H1 (cell line): Measurements from ENCODE around the gene MXRA7. TPM values are rescaled to one million over a fixed set of nuclear protein-coding genes. Genes with fewer than 3 reads are reported as not detected.

Source experiments
- CTCF ChIA-PET: fragments of 300-600 bp; sonication (Branson Sonifier 250); formaldehyde crosslinking; loops from one replicate; lab custom pipeline; 2021; ENCODE audit not compliant: partially characterized antibody; lab: Charles Lee
- POLR2A ChIA-PET: fragments of 300-600 bp; sonication (Branson Sonifier 250); formaldehyde crosslinking; loops from one replicate; lab custom pipeline; 2021; ENCODE audit warnings: inconsistent platforms; ENCODE audit not compliant: partially characterized antibody; lab: Charles Lee
- DNase-seq, 2 experiments: peaks; one replicate each; pipeline versions ENCODE4 v3.0.0 to v3.0.0-alpha.2; 2010 to 2022; ENCODE audit warnings: low spot score in 2 of 2, low read depth in 1 of 2, mixed read lengths in 1 of 2
- FAIRE-seq: peaks from 2 replicates; lab custom pipeline; 2011; peaks lifted over from hg19 to GRCh38; lab: Jason Lieb, UNC
- H2AFZ ChIP-seq: 2 replicates; pipeline ENCODE4 v1.8.1; 2012; ENCODE audit warnings: low read length, inconsistent platforms
- H2AK5ac ChIP-seq: 2 replicates; pipeline ENCODE4 v1.6.1; 2013; ENCODE audit warnings: low read depth, low read length
- H2BK120ac ChIP-seq: replicated peaks from 2 replicates; pipeline ENCODE3; 2013; ENCODE audit warnings: low read depth, low read length, inconsistent platforms
- H2BK12ac ChIP-seq: 2 replicates; pipeline ENCODE4 v1.6.1; 2013; ENCODE audit warnings: low read depth, low read length
- H2BK15ac ChIP-seq: 2 replicates; pipeline ENCODE4 v1.6.1; 2013; ENCODE audit warnings: low read length
- H2BK20ac ChIP-seq: 2 replicates; pipeline ENCODE4 v1.6.1; 2013; ENCODE audit warnings: low read length
- H2BK5ac ChIP-seq: 2 replicates; pipeline ENCODE4 v1.6.1; 2013; ENCODE audit warnings: low read depth, low read length
- H3K14ac ChIP-seq: 2 replicates; pipeline ENCODE4 v1.6.1; 2013; ENCODE audit warnings: inconsistent platforms; ENCODE audit not compliant: insufficient read length
- H3K18ac ChIP-seq: 2 replicates; pipeline ENCODE4 v1.6.1; 2013; ENCODE audit warnings: low read length; ENCODE audit errors: extremely low read depth
- H3K23ac ChIP-seq: 2 replicates; pipeline ENCODE4 v1.6.1; 2013; ENCODE audit warnings: inconsistent platforms; ENCODE audit not compliant: insufficient read length
- H3K23me2 ChIP-seq: 2 replicates; pipeline ENCODE4 v1.6.1; 2013; ENCODE audit warnings: low read depth, low read length
- H3K27ac ChIP-seq: 2 replicates; pipeline ENCODE4 v1.6.1; 2011; ENCODE audit warnings: low read depth, low read length, inconsistent platforms
- H3K27me3 ChIP-seq, 4 experiments: replicated peaks in 1 of 4; 1 replicate in 1 of 4; 2 replicates in 3 of 4; pipeline versions ENCODE4 v1.6.1 to v1.8.1; 2011 to 2013; ENCODE audit warnings: low read length in 3 of 4, mild to moderate bottlenecking in 3 of 4, inconsistent platforms in 2 of 4, mixed read lengths in 2 of 4, moderate library complexity in 1 of 4; ENCODE audit not compliant: control insufficient read depth in 3 of 4, insufficient read depth in 3 of 4; ENCODE audit errors: extremely low read depth in 1 of 4
- H3K36me3 ChIP-seq, 4 experiments: 2 replicates each; pipeline versions ENCODE4 v1.6.1 to v1.8.1; 2011 to 2013; ENCODE audit warnings: mild to moderate bottlenecking in 4 of 4, low read length in 3 of 4, moderate library complexity in 2 of 4, control low read depth in 1 of 4, inconsistent platforms in 1 of 4; ENCODE audit not compliant: insufficient read depth in 4 of 4, control insufficient read depth in 2 of 4
- H3K4ac ChIP-seq: replicated peaks from 2 replicates; pipeline ENCODE3; 2013; ENCODE audit warnings: low read length, low read depth, mixed read lengths, inconsistent platforms; ENCODE audit not compliant: insufficient read length
- H3K4me1 ChIP-seq, 4 experiments: replicated peaks in 1 of 4; 1 replicate in 1 of 4; 2 replicates in 3 of 4; pipeline versions ENCODE4 v1.6.1 to v1.8.1; 2011 to 2013; ENCODE audit warnings: low read length in 3 of 4, inconsistent platforms in 2 of 4, mixed read lengths in 1 of 4; ENCODE audit not compliant: insufficient read depth in 4 of 4, control insufficient read depth in 3 of 4
- H3K4me2 ChIP-seq, 2 experiments: 2 replicates each; pipeline versions ENCODE4 v1.6.1 to v1.8.1; 2011 to 2013; ENCODE audit warnings: low read depth in 2 of 2, low read length in 2 of 2, control low read depth in 1 of 2, inconsistent platforms in 1 of 2, mild to moderate bottlenecking in 1 of 2; ENCODE audit not compliant: insufficient read depth in 1 of 2
- H3K4me3 ChIP-seq, 4 experiments: fragments of 200-600, 300-600 bp in 1 of 4; sonication (generic), shearing (Covaris generic), sonication (Bioruptor Twin) in 1 of 4; 2 replicates each; pipeline versions ENCODE4 v1.5.1 to v1.8.1; 2011 to 2016; ENCODE audit warnings: low read length in 4 of 4, low read depth in 3 of 4, control low read depth in 2 of 4, inconsistent platforms in 2 of 4, mild to moderate bottlenecking in 2 of 4, mixed read lengths in 1 of 4, moderate library complexity in 1 of 4; ENCODE audit not compliant: insufficient read depth in 2 of 4; ENCODE audit errors: extremely low read depth in 1 of 4
- H3K56ac ChIP-seq: replicated peaks from 2 replicates; pipeline ENCODE3; 2013; ENCODE audit warnings: low read depth, mild to moderate bottlenecking, mixed read lengths, low read length, inconsistent platforms; ENCODE audit not compliant: insufficient read length
- H3K79me1 ChIP-seq: 2 replicates; pipeline ENCODE4 v1.6.1; 2013; ENCODE audit warnings: low read depth, low read length, control low read depth
- H3K79me2 ChIP-seq, 2 experiments: 2 replicates each; pipeline versions ENCODE4 v1.6.1 to v1.8.1; 2012 to 2013; ENCODE audit warnings: low read length in 2 of 2, mild to moderate bottlenecking in 2 of 2, inconsistent platforms in 1 of 2; ENCODE audit not compliant: insufficient read depth in 2 of 2, control insufficient read depth in 1 of 2
- H3K9ac ChIP-seq, 4 experiments: replicated peaks in 1 of 4; 1 replicate in 1 of 4; 2 replicates in 3 of 4; pipeline versions ENCODE4 v1.6.1 to v1.8.1; 2011 to 2013; ENCODE audit warnings: low read depth in 3 of 4, low read length in 3 of 4, control low read depth in 2 of 4, mild to moderate bottlenecking in 2 of 4, moderate library complexity in 2 of 4, inconsistent platforms in 1 of 4; ENCODE audit errors: extremely low read depth in 1 of 4
- H3K9me3 ChIP-seq, 2 experiments: 2 replicates each; pipeline versions ENCODE4 v1.6.1 to v1.8.1; 2012 to 2013; ENCODE audit warnings: mild to moderate bottlenecking in 2 of 2, moderate library complexity in 2 of 2, control low read depth in 1 of 2, inconsistent platforms in 1 of 2, low read depth in 1 of 2, low read length in 1 of 2, mixed read lengths in 1 of 2; ENCODE audit not compliant: insufficient read depth in 2 of 2
- H4K20me1 ChIP-seq, 2 experiments: replicated peaks in 1 of 2; 2 replicates each; pipeline versions ENCODE3 to v1.8.1; 2011 to 2013; ENCODE audit warnings: inconsistent platforms in 2 of 2, low read length in 2 of 2, mild to moderate bottlenecking in 1 of 2; ENCODE audit not compliant: insufficient read depth in 2 of 2, control insufficient read depth in 1 of 2
- H4K5ac ChIP-seq: 2 replicates; pipeline ENCODE4 v1.6.1; 2013; ENCODE audit warnings: low read length, low read depth, mixed read lengths, inconsistent platforms; ENCODE audit not compliant: insufficient read length
- H4K8ac ChIP-seq: 2 replicates; pipeline ENCODE4 v1.8.0; 2013; ENCODE audit warnings: mild to moderate bottlenecking, moderate library complexity, low read length, inconsistent platforms; ENCODE audit not compliant: insufficient read depth; ENCODE audit errors: extremely low read depth
- H4K91ac ChIP-seq: replicated peaks from 2 replicates; pipeline ENCODE3; 2013; ENCODE audit warnings: low read length, mixed read lengths, inconsistent platforms; ENCODE audit not compliant: insufficient read length
- ASH2L ChIP-seq: fragments of 200-600, 300-600 bp; sonication (generic); IDR thresholded peaks from one replicate; pipeline ENCODE4 v1.7.1; 2017; ENCODE audit warnings: low read length
- CHD2 ChIP-seq: IDR thresholded peaks from 2 replicates; pipeline ENCODE4 v1.6.1; 2012; ENCODE audit warnings: low read length, improper control_type of control experiment
- MAFK ChIP-seq: IDR thresholded peaks from 2 replicates; pipeline ENCODE4 v1.6.1; 2012; ENCODE audit warnings: low read depth, mild to moderate bottlenecking, improper control_type of control experiment, low read length
- PHF8 ChIP-seq: fragments of 200-600 bp; sonication (generic); conservative IDR thresholded peaks from 2 replicates; pipeline ENCODE4 v1.7.1; 2012; ENCODE audit warnings: low read depth, mild to moderate bottlenecking, inconsistent platforms, low read length, moderate library complexity
- SP1 ChIP-seq: IDR thresholded peaks from 2 replicates; pipeline ENCODE4 v1.6.1; 2011; ENCODE audit warnings: low read depth, low read length
- SP2 ChIP-seq: IDR thresholded peaks from 2 replicates; pipeline ENCODE4 v1.6.1; 2012; ENCODE audit warnings: mild to moderate bottlenecking, low read length, inconsistent platforms
- SP4 ChIP-seq: IDR thresholded peaks from 2 replicates; pipeline ENCODE4 v1.6.1; 2012; ENCODE audit warnings: low read length, inconsistent platforms
- SUZ12 ChIP-seq: fragments of 200-600 bp; sonication (generic); IDR thresholded peaks from 2 replicates; pipeline ENCODE4 v1.6.1; 2012; ENCODE audit warnings: mild to moderate bottlenecking, inconsistent platforms, low read length, moderate library complexity, mixed read lengths
- TAF1 ChIP-seq: IDR thresholded peaks from 2 replicates; pipeline ENCODE4 v1.6.1; 2011; ENCODE audit warnings: mild to moderate bottlenecking, low read depth, low read length
- TBP ChIP-seq: IDR thresholded peaks from 2 replicates; pipeline ENCODE4 v1.6.1; 2011; ENCODE audit warnings: low read depth, low read length, improper control_type of control experiment
- WGBS, 2 experiments: shearing (Covaris generic) in 1 of 2; methylation state at CpG; one replicate each; pipeline versions ENCODE4 v1.1.6 to v1.1.7; 2013 to 2015; ENCODE audit warnings: low lambda C conversion rate in 2 of 2, mixed read lengths in 2 of 2, inconsistent platforms in 1 of 2, low coverage in 1 of 2, missing lambda C conversion rate in 1 of 2; ENCODE audit not compliant: insufficient replicate concordance in 2 of 2, insufficient coverage in 1 of 2, insufficient read length in 1 of 2; ENCODE audit errors: extremely low coverage in 1 of 2, missing lambda C conversion rate in 1 of 2; 5-methylcytosine and 5-hydroxymethylcytosine counted together
- polyA plus RNA-seq, 7 experiments: library from polyadenylated mRNA; depleted of rRNA in 3 of 7; stranded (reverse) in 5 of 7; unstranded in 2 of 7; fragments of >200 nt in 5 of 7; fragments of 200-250 nt in 2 of 7; gene quantifications; 1 replicate in 5 of 7; 2 replicates in 1 of 7; 4 replicates in 1 of 7; pipeline versions ENCODE4 v1.2.1 to v1.2.3, GENCODE V29; 2011 to 2013; ENCODE audit warnings: missing spikeins in 2 of 7, mixed read lengths in 2 of 7
- total RNA-seq: library from RNA; stranded (reverse); fragmentation: NEBNext Ultra II Directional; extraction: Animal tissue kit (Norgen Biotek cat#: 25700); gene quantifications from 2 replicates; pipeline ENCODE4 v1.2.1, GENCODE V29; 2021
- TF ChIP-seq, protein P1 (sequence below), 3 experiments: IDR thresholded peaks; 1 replicate in 2 of 3; 2 replicates in 1 of 3; pipeline versions ENCODE4 v1.5.1 to v1.6.1; 2011; ENCODE audit warnings: low read length in 3 of 3, mild to moderate bottlenecking in 3 of 3, inconsistent platforms in 2 of 3, low read depth in 1 of 3, moderate library complexity in 1 of 3; ENCODE audit not compliant: insufficient read depth in 1 of 3; ENCODE audit errors: control extremely low read depth in 1 of 3
- TF ChIP-seq, protein P2 (sequence below): IDR thresholded peaks from 2 replicates; pipeline ENCODE4 v1.6.1; 2011; ENCODE audit warnings: low read length, improper control_type of control experiment

MXRA7 gene
- total and polyA plus RNA-seq, 2 of the 8 experiments (the other 6 are each of a cell fraction or from before 2014, with no cell fraction given): 17.8 to 26.6 TPM

DNA sequence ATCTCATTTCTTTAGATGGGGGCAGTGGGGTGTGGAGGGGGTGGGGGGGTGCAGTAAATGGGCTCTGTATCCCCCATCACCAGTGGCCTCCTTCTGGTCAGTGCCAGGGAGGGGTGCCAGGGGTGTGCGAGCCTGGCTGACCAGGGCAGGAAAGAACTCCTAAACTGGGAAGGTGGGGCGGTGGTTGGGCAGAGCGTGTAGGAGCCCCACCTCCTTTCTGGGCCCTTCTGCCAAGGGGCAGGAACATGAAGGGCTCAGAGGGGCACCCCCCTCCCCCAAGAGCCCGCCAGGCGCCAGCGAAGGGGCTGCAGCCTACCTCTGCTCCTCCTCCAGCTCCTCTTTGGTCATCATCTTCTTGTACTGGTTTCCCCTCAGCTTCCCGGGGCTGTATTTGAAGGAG is 26.0 kb downstream of the MXRA7 start:
- DNase-seq (no peak), FAIRE-seq (no peak)
- ChIA-PET CTCF (interaction anchor here (0.6 to 13.1 kb wide), 14 partner anchors 13 to 1269 kb away, joined by 3 to 155 read pairs (median 4); partner anchors contain the start of genes JMJD6, METTL23 and MXRA7), POLR2A (interaction anchor here (1.1 kb wide), 2 partner anchors 23 to 119 kb away, joined by 3 read pairs; no protein-coding TSS in a partner anchor)
- H4K5ac ChIP-seq: no peak overlapping the region
- no peak overlapping the region for H4K91ac ChIP-seq
- WGBS, 2 experiments: 98% methylated on average over 4 of the region's 7 CpGs; no CpG with 5 or more reads in 1 of the 2 experiments
- no peak overlapping the region for H2BK20ac ChIP-seq
- no peaks in the 10 kb centered on the region for H3K36me3 ChIP-seq
- no peak overlapping the region for H2BK5ac ChIP-seq
- no peak overlapping the region for H4K8ac ChIP-seq
- H2AFZ ChIP-seq: no peak overlapping the region
- H3K79me2 ChIP-seq: no peaks in the 10 kb centered on the region
- no peak overlapping the region for H2BK12ac ChIP-seq
- no peaks in the 10 kb centered on the region for H3K9me3 ChIP-seq
- no peak overlapping the region for H3K14ac ChIP-seq
- H2BK120ac ChIP-seq: no peak overlapping the region
- H3K4me1 ChIP-seq: peaks cover 0 to 28% (median 14%) of the 10 kb centered on the region in 4 experiments; a peak in 6 of 7 replicates
- no peak overlapping the region for H3K56ac ChIP-seq
- no peak overlapping the region for H2BK15ac ChIP-seq
- no peaks in the 10 kb centered on the region for H3K79me1 ChIP-seq
- H3K27me3 ChIP-seq: no peaks in the 10 kb centered on the region
- no peaks in the 10 kb centered on the region for H3K23me2 ChIP-seq
- no peak overlapping the region for H3K9ac ChIP-seq
- H3K27ac ChIP-seq: no peak overlapping the region
- no peak overlapping the region for H3K18ac ChIP-seq
- no peak overlapping the region for H3K4ac ChIP-seq
- H4K20me1 ChIP-seq: peaks cover 0 to 2% of the 10 kb centered on the region in 2 experiments
- H3K4me2 ChIP-seq: no peak overlapping the region
- no peak overlapping the region for H3K23ac ChIP-seq
- no peak overlapping the region for H3K4me3 ChIP-seq
- no peak overlapping the region for H2AK5ac ChIP-seq
- TF ChIP-seq TBP (no peak), SP2 (no peak), SP1 (no peak), SUZ12 (no peak), TAF1 (no peak), PHF8 (no peak), MAFK (no peak), CHD2 (no peak), SP4 (no peak), ASH2L (no peak)
- TF ChIP-seq, protein P1, sequence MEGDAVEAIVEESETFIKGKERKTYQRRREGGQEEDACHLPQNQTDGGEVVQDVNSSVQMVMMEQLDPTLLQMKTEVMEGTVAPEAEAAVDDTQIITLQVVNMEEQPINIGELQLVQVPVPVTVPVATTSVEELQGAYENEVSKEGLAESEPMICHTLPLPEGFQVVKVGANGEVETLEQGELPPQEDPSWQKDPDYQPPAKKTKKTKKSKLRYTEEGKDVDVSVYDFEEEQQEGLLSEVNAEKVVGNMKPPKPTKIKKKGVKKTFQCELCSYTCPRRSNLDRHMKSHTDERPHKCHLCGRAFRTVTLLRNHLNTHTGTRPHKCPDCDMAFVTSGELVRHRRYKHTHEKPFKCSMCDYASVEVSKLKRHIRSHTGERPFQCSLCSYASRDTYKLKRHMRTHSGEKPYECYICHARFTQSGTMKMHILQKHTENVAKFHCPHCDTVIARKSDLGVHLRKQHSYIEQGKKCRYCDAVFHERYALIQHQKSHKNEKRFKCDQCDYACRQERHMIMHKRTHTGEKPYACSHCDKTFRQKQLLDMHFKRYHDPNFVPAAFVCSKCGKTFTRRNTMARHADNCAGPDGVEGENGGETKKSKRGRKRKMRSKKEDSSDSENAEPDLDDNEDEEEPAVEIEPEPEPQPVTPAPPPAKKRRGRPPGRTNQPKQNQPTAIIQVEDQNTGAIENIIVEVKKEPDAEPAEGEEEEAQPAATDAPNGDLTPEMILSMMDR (IDR thresholded peaks at IDR 0.05; ENCODE audit: control extremely low read depth in 1 of 3, insufficient read depth in 1 of 3, low read depth in 1 of 3, low read length in 3 of 3): no peak
- TF ChIP-seq, protein P2, sequence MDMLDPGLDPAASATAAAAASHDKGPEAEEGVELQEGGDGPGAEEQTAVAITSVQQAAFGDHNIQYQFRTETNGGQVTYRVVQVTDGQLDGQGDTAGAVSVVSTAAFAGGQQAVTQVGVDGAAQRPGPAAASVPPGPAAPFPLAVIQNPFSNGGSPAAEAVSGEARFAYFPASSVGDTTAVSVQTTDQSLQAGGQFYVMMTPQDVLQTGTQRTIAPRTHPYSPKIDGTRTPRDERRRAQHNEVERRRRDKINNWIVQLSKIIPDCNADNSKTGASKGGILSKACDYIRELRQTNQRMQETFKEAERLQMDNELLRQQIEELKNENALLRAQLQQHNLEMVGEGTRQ: no peak
